Transverse colon (tissue), 4 donors: Measurements from ENCODE around the gene SDCCAG8. TPM values are rescaled to one million over a fixed set of nuclear protein-coding genes. Genes with fewer than 3 reads are reported as not detected.

Experiments used
- DNase-seq: peaks from one replicate; pipeline ENCODE4 v3.0.0-alpha.2; 2019
- H3K27ac ChIP-seq, 4 donors: fragments of 200-600 bp; sonication (generic); 2 replicates each; pipeline ENCODE4 v1.5.1; 2016 to 2018; ENCODE audit warnings: inconsistent platforms in 4 of 4
- H3K27me3 ChIP-seq: fragments of 200-600 bp; sonication (generic); 2 replicates; pipeline ENCODE4 v1.5.1; 2017; ENCODE audit warnings: inconsistent platforms
- H3K36me3 ChIP-seq, 4 donors: fragments of 200-600 bp; sonication (generic); 2 replicates each; pipeline ENCODE4 v1.5.1; 2017 to 2019; ENCODE audit warnings: inconsistent platforms in 4 of 4
- H3K4me1 ChIP-seq, 4 donors: fragments of 200-600 bp; sonication (generic); 2 replicates each; pipeline ENCODE4 v1.5.1; 2017 to 2020; ENCODE audit warnings: inconsistent platforms in 4 of 4
- H3K4me3 ChIP-seq, 4 donors: fragments of 200-600 bp; sonication (generic); 1 replicate in 1 of 4; 2 replicates in 3 of 4; pipeline versions ENCODE4 v1.5.1 to v1.6.1; 2017 to 2019; ENCODE audit warnings: inconsistent platforms in 4 of 4
- H3K9me3 ChIP-seq, 2 donors: fragments of 200-600 bp; sonication (generic); 2 replicates each; pipeline ENCODE4 v1.5.1; 2017 to 2019; ENCODE audit warnings: inconsistent platforms in 2 of 2
- CTCF ChIP-seq, 5 experiments: fragments of 200-600 bp in 3 of 5; fragments of 450-650 bp in 2 of 5; sonication (generic) in 3 of 5; IDR thresholded peaks; 1 replicate in 2 of 5; 2 replicates in 3 of 5; pipeline ENCODE4 v1.5.1; 2016 to 2017; ENCODE audit warnings: antibody characterized with exemption in 5 of 5, inconsistent platforms in 3 of 5, mild to moderate bottlenecking in 2 of 5, moderate library complexity in 1 of 5
- EP300 ChIP-seq: sonication (generic); formaldehyde crosslinking; IDR thresholded peaks from one replicate; pipeline ENCODE4 v1.6.1; 2017; ENCODE audit warnings: antibody characterized with exemption, low read depth
- POLR2A ChIP-seq: fragments of 450-650 bp; IDR thresholded peaks from one replicate; pipeline ENCODE4 v1.6.1; 2016; ENCODE audit warnings: antibody characterized with exemption, mild to moderate bottlenecking, moderate library complexity
- POLR2AphosphoS5 ChIP-seq, 3 donors: sonication (generic); formaldehyde crosslinking; IDR thresholded peaks; one replicate each; pipeline ENCODE4 v1.6.1; 2016; ENCODE audit warnings: antibody characterized with exemption in 3 of 3
- WGBS, 2 donors: methylation state at CpG; one replicate each; pipeline ENCODE4 v1.1.5; 2018; ENCODE audit warnings: low coverage in 1 of 2; 5-methylcytosine and 5-hydroxymethylcytosine counted together
- in situ Hi-C, 4 donors: fragments of 200-750 bp; cut with MboI; loops; one replicate each; pipeline versions ENCODE4 v1.15.0 to v1.15.1; 2017; ENCODE audit warnings: low sequenced_read_pairs in 3 of 4, low pct_ligation_motif_present in 1 of 4, low pct_unique_long_range_greater_than_20kb in 1 of 4
- intact Hi-C: fragments of 100-400 bp; cut with DNase I; formaldehyde crosslinking; loops from one replicate; pipeline ENCODE4 v1.15.1; 2023; ENCODE audit warnings: low total_unique reads
- total RNA-seq, 4 donors: library from RNA; depleted of rRNA; stranded (reverse); fragments of >200 nt; gene quantifications; one replicate each; pipeline ENCODE4 v1.1.0, GENCODE V29; 2016

Gene SDCCAG8
- total RNA-seq, 4 donors from 2014 or later = 28.8 to 101 (median 42.5) TPM

- Histone ChIP-seq H3K36me3 (peaks cover 0 to 4% (median 0%) of the 10 kb centered on the region in 4 donors), H3K4me3 (no peak overlapping the region), H3K27ac (no peak overlapping the region), H3K27me3 (no peaks in the 10 kb centered on the region), H3K9me3 (no peaks in the 10 kb centered on the region), H3K4me1 (no peaks in the 10 kb centered on the region)
- no peak for DNase-seq
- 92 to 95% methylated on average over 8 of the region's 8 CpGs for WGBS, 2 donors
- in situ Hi-C loops = no loop called here
- TF ChIP-seq CTCF (IDR thresholded peaks at IDR 0.05) = no peak
- TF ChIP-seq POLR2A = no peak
- TF ChIP-seq POLR2AphosphoS5 (IDR thresholded peaks at IDR 0.05) = no peak
- no peak for TF ChIP-seq EP300
- intact Hi-C loops = no loop called here
Measured at GRCh38 chr1:243503155-243503554, 247.3 kb downstream of the SDCCAG8 start.

GRCh38 chr1:243505986-243506689, 250.3 kb downstream of the SDCCAG8 start:
- TF ChIP-seq EP300 = no peak
- no peak for TF ChIP-seq POLR2A
- no peak for TF ChIP-seq POLR2AphosphoS5 (IDR thresholded peaks at IDR 0.05)
- TF ChIP-seq CTCF (IDR thresholded peaks at IDR 0.05) = no peak
- intact Hi-C loops (no loop called here), in situ Hi-C loops (no loop called here)
- Histone ChIP-seq H3K4me1 (no peaks in the 10 kb centered on the region), H3K4me3 (no peak overlapping the region), H3K27me3 (no peaks in the 10 kb centered on the region), H3K27ac (no peak overlapping the region), H3K9me3 (no peaks in the 10 kb centered on the region), H3K36me3 (peaks cover 0 to 4% (median 0%) of the 10 kb centered on the region in 4 donors)
- no peak for DNase-seq
- WGBS, 2 donors = 67 to 83% methylated on average over 6 to 10 of the region's 10 CpGs

- intact Hi-C loops = no loop called here
- 70 to 77% methylated on average over 2 to 5 of the region's 5 CpGs for WGBS, 2 donors
- no peak for TF ChIP-seq CTCF (IDR thresholded peaks at IDR 0.05)
- TF ChIP-seq POLR2A = no peak
- no peak for TF ChIP-seq POLR2AphosphoS5 (IDR thresholded peaks at IDR 0.05)
- TF ChIP-seq EP300 = no peak
- Histone ChIP-seq H3K36me3 (peaks cover 0 to 4% (median 0%) of the 10 kb centered on the region in 4 donors), H3K27me3 (no peaks in the 10 kb centered on the region), H3K4me3 (no peak overlapping the region), H3K4me1 (no peaks in the 10 kb centered on the region), H3K27ac (no peak overlapping the region), H3K9me3 (no peaks in the 10 kb centered on the region)
- DNase-seq = no peak
- in situ Hi-C loops = no loop called here
Measured at GRCh38 chr1:243507001-243507671, 251.3 kb downstream of the SDCCAG8 start.

- in situ Hi-C loops (no loop called here), intact Hi-C loops (no loop called here)
- TF ChIP-seq POLR2A (no peak), CTCF (IDR thresholded peaks at IDR 0.05) (no peak), POLR2AphosphoS5 (IDR thresholded peaks at IDR 0.05) (no peak), EP300 (no peak)
Measured at GRCh38 chr1:243507672-243508302, 251.9 kb downstream of the SDCCAG8 start.

More at GRCh38 chr1:243507672-243508302, 251.9 kb downstream of the SDCCAG8 start:
- no peak overlapping the region for H3K4me3 ChIP-seq
- no peak overlapping the region for H3K27ac ChIP-seq
- peaks cover 0 to 4% (median 0%) of the 10 kb centered on the region in 4 donors for H3K36me3 ChIP-seq
- WGBS, 2 donors = 86% methylated on average over 7 to 8 of the region's 8 CpGs
- DNase-seq = no peak
- no peaks in the 10 kb centered on the region for H3K4me1 ChIP-seq
- no peaks in the 10 kb centered on the region for H3K27me3 ChIP-seq
- no peaks in the 10 kb centered on the region for H3K9me3 ChIP-seq
